ENCODE results near the gene LANCL1. TPM values are rescaled to one million over a fixed set of nuclear protein-coding genes. Genes with fewer than 3 reads are reported as not detected.
"Not testable (repeated sequence)": the region's sequence is repeated elsewhere in the genome, so short reads cannot be mapped to it uniquely, and the experiment has no call there.

The LANCL1 gene
- total RNA-seq, 2 experiments from 2014 or later: 31.7 to 31.9 TPM

- Mint-ChIP-seq H3K36me3 (ENCODE audit: low read depth) (peaks cover 56% of the 10 kb centered on the region), H3K9me3 (ENCODE audit: insufficient read depth) (peaks cover 17% of the 10 kb centered on the region), H3K27ac (no peak overlapping the region), H3K27me3 (ENCODE audit: low read depth) (no peaks in the 10 kb centered on the region), H3K4me3 (no peak overlapping the region), H3K4me1 (ENCODE audit: low read depth) (peaks cover 2% of the 10 kb centered on the region)
- CTCF ChIA-PET: no interaction called here
- ATAC-seq: no peak
- POLR2A ChIA-PET: no interaction called here
- no peak for DNase-seq
These were observed 47.0 kb downstream of the LANCL1 start for GRCh38 chr2:210429403-210430137.

GRCh38 chr2:210428393-210429179 is 48.0 kb downstream of the LANCL1 start:
- DNase-seq (no peak), ATAC-seq (no peak)
- H3K4me1 Mint-ChIP-seq (ENCODE audit: low read depth): peaks cover 2% of the 10 kb centered on the region
- no peak overlapping the region for H3K27ac Mint-ChIP-seq
- H3K4me3 Mint-ChIP-seq: no peak overlapping the region
- peaks cover 17% of the 10 kb centered on the region for H3K9me3 Mint-ChIP-seq (ENCODE audit: insufficient read depth)
- H3K27me3 Mint-ChIP-seq (ENCODE audit: low read depth): no peaks in the 10 kb centered on the region
- POLR2A ChIA-PET: no interaction called here
- peaks cover 47% of the 10 kb centered on the region for H3K36me3 Mint-ChIP-seq (ENCODE audit: low read depth)
- CTCF ChIA-PET: no interaction called here

- H3K27ac Mint-ChIP-seq; H3K4me1 Mint-ChIP-seq (ENCODE audit: low read depth); DNase-seq; CTCF ChIA-PET; H3K27me3 Mint-ChIP-seq (ENCODE audit: low read depth); ATAC-seq; POLR2A ChIA-PET; H3K4me3 Mint-ChIP-seq: not testable (repeated sequence)
- H3K36me3 Mint-ChIP-seq (ENCODE audit: low read depth): peaks cover 35% of the 10 kb centered on the region
- H3K9me3 Mint-ChIP-seq (ENCODE audit: insufficient read depth): peaks cover 17% of the 10 kb centered on the region
These were observed 49.2 kb downstream of the LANCL1 start for GRCh38 chr2:210427309-210427708.

GRCh38 chr2:210422366-210422765 is 54.2 kb downstream of the LANCL1 start:
- ChIA-PET CTCF (no interaction called here), POLR2A (no interaction called here)
- Mint-ChIP-seq H3K36me3 (ENCODE audit: low read depth) (peaks cover under 1% of the 10 kb centered on the region), H3K4me1 (ENCODE audit: low read depth) (no peaks in the 10 kb centered on the region), H3K27me3 (ENCODE audit: low read depth) (peaks cover 4% of the 10 kb centered on the region), H3K9me3 (ENCODE audit: insufficient read depth) (peaks cover 9% of the 10 kb centered on the region), H3K4me3 (no peak overlapping the region), H3K27ac (no peak overlapping the region)
- no peak for DNase-seq
- no peak for ATAC-seq

GRCh38 chr2:210421916-210422315 is 54.6 kb downstream of the LANCL1 start:
- POLR2A ChIA-PET: no interaction called here
- Mint-ChIP-seq H3K27ac (no peak overlapping the region), H3K27me3 (ENCODE audit: low read depth) (peaks cover 5% of the 10 kb centered on the region), H3K4me3 (no peak overlapping the region), H3K4me1 (ENCODE audit: low read depth) (no peaks in the 10 kb centered on the region), H3K9me3 (ENCODE audit: insufficient read depth) (peaks cover 6% of the 10 kb centered on the region), H3K36me3 (ENCODE audit: low read depth) (no peaks in the 10 kb centered on the region)
- CTCF ChIA-PET: no interaction called here
- ATAC-seq: no peak
- DNase-seq: no peak

- ATAC-seq (no peak), DNase-seq (no peak)
- ChIA-PET CTCF (no interaction called here), POLR2A (no interaction called here)
- Mint-ChIP-seq H3K27ac (no peak overlapping the region), H3K9me3 (ENCODE audit: insufficient read depth) (no peaks in the 10 kb centered on the region), H3K4me3 (no peak overlapping the region), H3K27me3 (ENCODE audit: low read depth) (peaks cover 8% of the 10 kb centered on the region), H3K36me3 (ENCODE audit: low read depth) (no peaks in the 10 kb centered on the region), H3K4me1 (ENCODE audit: low read depth) (no peaks in the 10 kb centered on the region)
These were observed 63.9 kb downstream of the LANCL1 start for GRCh38 chr2:210412660-210413059.

- ATAC-seq: no peak
- H3K4me1 Mint-ChIP-seq (ENCODE audit: low read depth): no peaks in the 10 kb centered on the region
These were observed 66.0 kb downstream of the LANCL1 start for GRCh38 chr2:210410542-210410941.

GRCh38 chr2:210399440-210400041 is 77.0 kb downstream of the LANCL1 start:
- H3K4me1 Mint-ChIP-seq (ENCODE audit: low read depth): no peaks in the 10 kb centered on the region
- ChIA-PET POLR2A (no interaction called here), CTCF (interaction anchor here (1.0 kb wide), 1 partner anchor 10 kb away, joined by 3 read pairs; no protein-coding TSS in a partner anchor)
- no peaks in the 10 kb centered on the region for H3K9me3 Mint-ChIP-seq (ENCODE audit: insufficient read depth)
- DNase-seq: no peak
- H3K36me3 Mint-ChIP-seq (ENCODE audit: low read depth): no peaks in the 10 kb centered on the region
- ATAC-seq: no peak
- H3K27ac Mint-ChIP-seq: no peak overlapping the region
- H3K4me3 Mint-ChIP-seq: no peak overlapping the region
- peaks cover 2% of the 10 kb centered on the region for H3K27me3 Mint-ChIP-seq (ENCODE audit: low read depth)

More at GRCh38 chr2:210410542-210410941, 66.0 kb downstream of the LANCL1 start:
- no peaks in the 10 kb centered on the region for H3K36me3 Mint-ChIP-seq (ENCODE audit: low read depth)
- peaks cover 5% of the 10 kb centered on the region for H3K27me3 Mint-ChIP-seq (ENCODE audit: low read depth)
- DNase-seq: no peak
- H3K4me3 Mint-ChIP-seq: no peak overlapping the region
- ChIA-PET CTCF (no interaction called here), POLR2A (no interaction called here)
- no peaks in the 10 kb centered on the region for H3K9me3 Mint-ChIP-seq (ENCODE audit: insufficient read depth)
- no peak overlapping the region for H3K27ac Mint-ChIP-seq

GRCh38 chr2:210392469-210392881 is 84.1 kb downstream of the LANCL1 start:
- ATAC-seq: no peak
- POLR2A ChIA-PET: no interaction called here
- no peaks in the 10 kb centered on the region for H3K9me3 Mint-ChIP-seq (ENCODE audit: insufficient read depth)
- no peaks in the 10 kb centered on the region for H3K36me3 Mint-ChIP-seq (ENCODE audit: low read depth)
- H3K4me3 Mint-ChIP-seq: no peak overlapping the region
- no peaks in the 10 kb centered on the region for H3K4me1 Mint-ChIP-seq (ENCODE audit: low read depth)
- H3K27me3 Mint-ChIP-seq (ENCODE audit: low read depth): peaks cover 4% of the 10 kb centered on the region
- H3K27ac Mint-ChIP-seq: no peak overlapping the region
- DNase-seq: no peak
- CTCF ChIA-PET: no interaction called here

- Mint-ChIP-seq H3K27me3 (ENCODE audit: low read depth) (peaks cover 4% of the 10 kb centered on the region), H3K4me1 (ENCODE audit: low read depth) (no peaks in the 10 kb centered on the region), H3K36me3 (ENCODE audit: low read depth) (no peaks in the 10 kb centered on the region), H3K4me3 (no peak overlapping the region), H3K27ac (no peak overlapping the region), H3K9me3 (ENCODE audit: insufficient read depth) (no peaks in the 10 kb centered on the region)
- POLR2A ChIA-PET: no interaction called here
- CTCF ChIA-PET: interaction anchor here (1.3 kb wide), 1 partner anchor 9 kb away, joined by 3 read pairs; no protein-coding TSS in a partner anchor
- no peak for ATAC-seq
- DNase-seq: no peak
These were observed 86.7 kb downstream of the LANCL1 start for GRCh38 chr2:210389856-210390255.

- no peaks in the 10 kb centered on the region for H3K4me1 Mint-ChIP-seq (ENCODE audit: low read depth)
- POLR2A ChIA-PET: no interaction called here
- DNase-seq (no peak), ATAC-seq (no peak)
- CTCF ChIA-PET: no interaction called here
- no peaks in the 10 kb centered on the region for H3K36me3 Mint-ChIP-seq (ENCODE audit: low read depth)
- no peaks in the 10 kb centered on the region for H3K9me3 Mint-ChIP-seq (ENCODE audit: insufficient read depth)
- no peak overlapping the region for H3K4me3 Mint-ChIP-seq
- no peak overlapping the region for H3K27ac Mint-ChIP-seq
- H3K27me3 Mint-ChIP-seq (ENCODE audit: low read depth): peaks cover 4% of the 10 kb centered on the region
These were observed 88.4 kb downstream of the LANCL1 start for GRCh38 chr2:210388148-210388547.

GRCh38 chr2:210387074-210387473 is 89.5 kb downstream of the LANCL1 start:
- no peak overlapping the region for H3K27ac Mint-ChIP-seq
- H3K9me3 Mint-ChIP-seq (ENCODE audit: insufficient read depth): no peaks in the 10 kb centered on the region
- POLR2A ChIA-PET: no interaction called here
- peaks cover 4% of the 10 kb centered on the region for H3K27me3 Mint-ChIP-seq (ENCODE audit: low read depth)
- no peaks in the 10 kb centered on the region for H3K36me3 Mint-ChIP-seq (ENCODE audit: low read depth)
- DNase-seq (no peak), ATAC-seq (no peak)
- H3K4me3 Mint-ChIP-seq: no peak overlapping the region
- no peaks in the 10 kb centered on the region for H3K4me1 Mint-ChIP-seq (ENCODE audit: low read depth)
- CTCF ChIA-PET: no interaction called here

Data from activated CD8-positive, alpha-beta T cell treated with anti-CD3 and anti-CD28 coated beads, Interleukin-2, amount 10 ng/mL, durations not matched to agents 7 days and 5 days (primary cell).